Mucosa of stomach (tissue), 1 donor: ENCODE results near the gene PRSS1.
"Not testable (repeated sequence)": the region's sequence is repeated elsewhere in the genome, so short reads cannot be mapped to it uniquely, and the experiment has no call there.

Experiments
- H3K27me3 ChIP-seq: one replicate; pipeline ENCODE4 v1.7.0; 2013; ENCODE audit warnings: mild to moderate bottlenecking, low read length; ENCODE audit not compliant: control insufficient read depth, insufficient read depth
- H3K36me3 ChIP-seq: one replicate; pipeline ENCODE4 v1.7.0; 2013; ENCODE audit warnings: low read length; ENCODE audit not compliant: control insufficient read depth, insufficient read depth
- H3K4me1 ChIP-seq: one replicate; pipeline ENCODE4 v1.7.0; 2013; ENCODE audit warnings: mild to moderate bottlenecking, low read length; ENCODE audit not compliant: control insufficient read depth, insufficient read depth
- H3K4me3 ChIP-seq: one replicate; pipeline ENCODE4 v1.7.0; 2013; ENCODE audit warnings: low read length
- H3K9ac ChIP-seq: one replicate; pipeline ENCODE4 v1.7.0; 2013; ENCODE audit warnings: mild to moderate bottlenecking, low read length, moderate library complexity
- H3K9me3 ChIP-seq: one replicate; pipeline ENCODE4 v1.7.0; 2013; ENCODE audit warnings: mild to moderate bottlenecking, low read length, moderate library complexity; ENCODE audit not compliant: control insufficient read depth
- donor health status: Pancreatic carcinoma.

The PRSS1 gene

GRCh38 chr7:142751526-142752175 is 2.4 kb downstream of the PRSS1 start:
- not testable (repeated sequence) for H3K4me1 ChIP-seq, H3K9ac ChIP-seq, H3K4me3 ChIP-seq, H3K36me3 ChIP-seq, H3K9me3 ChIP-seq, H3K27me3 ChIP-seq

- Histone ChIP-seq H3K9me3 (no peaks in the 10 kb centered on the region), H3K4me3 (no peak overlapping the region), H3K27me3 (no peaks in the 10 kb centered on the region), H3K4me1 (no peaks in the 10 kb centered on the region), H3K9ac (no peak overlapping the region), H3K36me3 (no peaks in the 10 kb centered on the region)
Measured at GRCh38 chr7:142752376-142753225, 3.3 kb downstream of the PRSS1 start.

GRCh38 chr7:142753366-142753765 is 4.1 kb downstream of the PRSS1 start:
- no peaks in the 10 kb centered on the region for H3K36me3 ChIP-seq
- no peaks in the 10 kb centered on the region for H3K27me3 ChIP-seq

GRCh38 chr7:142753925-142754491 is 4.7 kb downstream of the PRSS1 start:
- H3K4me1 ChIP-seq, H3K36me3 ChIP-seq, H3K4me3 ChIP-seq, H3K27me3 ChIP-seq, H3K9me3 ChIP-seq, H3K9ac ChIP-seq: not testable (repeated sequence)

More at GRCh38 chr7:142753366-142753765, 4.1 kb downstream of the PRSS1 start:
- Histone ChIP-seq H3K4me1 (no peaks in the 10 kb centered on the region), H3K9me3 (no peaks in the 10 kb centered on the region), H3K9ac (no peak overlapping the region), H3K4me3 (no peak overlapping the region)

GRCh38 chr7:142754681-142755575 is 5.7 kb downstream of the PRSS1 start:
- Histone ChIP-seq H3K9me3 (no peaks in the 10 kb centered on the region), H3K27me3 (no peaks in the 10 kb centered on the region), H3K9ac (no peak overlapping the region), H3K4me3 (no peak overlapping the region), H3K36me3 (no peaks in the 10 kb centered on the region), H3K4me1 (no peaks in the 10 kb centered on the region)

GRCh38 chr7:142758312-142758711 is 9.0 kb downstream of the PRSS1 start:
- H3K27me3 ChIP-seq, H3K36me3 ChIP-seq, H3K4me3 ChIP-seq, H3K9ac ChIP-seq, H3K4me1 ChIP-seq, H3K9me3 ChIP-seq: not testable (repeated sequence)

- no peaks in the 10 kb centered on the region for H3K9me3 ChIP-seq
- no peaks in the 10 kb centered on the region for H3K36me3 ChIP-seq
- no peak overlapping the region for H3K9ac ChIP-seq
- no peaks in the 10 kb centered on the region for H3K27me3 ChIP-seq
- H3K4me3 ChIP-seq, result no peak overlapping the region
- no peaks in the 10 kb centered on the region for H3K4me1 ChIP-seq
Measured at GRCh38 chr7:142759433-142759832, 10.2 kb downstream of the PRSS1 start.

GRCh38 chr7:142760071-142760642 is 10.9 kb downstream of the PRSS1 start:
- Histone ChIP-seq H3K36me3 (no peaks in the 10 kb centered on the region), H3K27me3 (no peaks in the 10 kb centered on the region), H3K9ac (no peak overlapping the region), H3K4me3 (no peak overlapping the region), H3K4me1 (no peaks in the 10 kb centered on the region), H3K9me3 (no peaks in the 10 kb centered on the region)

GRCh38 chr7:142761606-142762005 is 12.3 kb downstream of the PRSS1 start:
- H3K9me3 ChIP-seq, H3K9ac ChIP-seq, H3K36me3 ChIP-seq, H3K4me3 ChIP-seq, H3K4me1 ChIP-seq, H3K27me3 ChIP-seq: not testable (repeated sequence)

GRCh38 chr7:142762104-142762503 is 12.8 kb downstream of the PRSS1 start:
- no peaks in the 10 kb centered on the region for H3K4me1 ChIP-seq
- no peak overlapping the region for H3K9ac ChIP-seq
- H3K9me3 ChIP-seq, result no peaks in the 10 kb centered on the region
- H3K4me3 ChIP-seq, result no peak overlapping the region
- H3K36me3 ChIP-seq, result no peaks in the 10 kb centered on the region
- H3K27me3 ChIP-seq, result no peaks in the 10 kb centered on the region

- Histone ChIP-seq H3K9ac (no peak overlapping the region), H3K36me3 (no peaks in the 10 kb centered on the region), H3K4me1 (no peaks in the 10 kb centered on the region), H3K9me3 (no peaks in the 10 kb centered on the region), H3K27me3 (no peaks in the 10 kb centered on the region), H3K4me3 (no peak overlapping the region)
Measured at GRCh38 chr7:142767451-142767850, 18.2 kb downstream of the PRSS1 start.
